HG03432 (cell line): ENCODE results near the gene MUC12.
"Not testable (repeated sequence)": the region's sequence is repeated elsewhere in the genome, so short reads cannot be mapped to it uniquely, and the experiment has no call there.

Experiments used
- ATAC-seq: cut with Tn5 transposase; IDR thresholded peaks from one replicate; pipeline ENCODE4 v1.9.1; 2021; ENCODE audit warnings: mild to moderate bottlenecking, moderate library complexity; ENCODE audit not compliant: unreplicated experiment

The MUC12 gene

DNA sequence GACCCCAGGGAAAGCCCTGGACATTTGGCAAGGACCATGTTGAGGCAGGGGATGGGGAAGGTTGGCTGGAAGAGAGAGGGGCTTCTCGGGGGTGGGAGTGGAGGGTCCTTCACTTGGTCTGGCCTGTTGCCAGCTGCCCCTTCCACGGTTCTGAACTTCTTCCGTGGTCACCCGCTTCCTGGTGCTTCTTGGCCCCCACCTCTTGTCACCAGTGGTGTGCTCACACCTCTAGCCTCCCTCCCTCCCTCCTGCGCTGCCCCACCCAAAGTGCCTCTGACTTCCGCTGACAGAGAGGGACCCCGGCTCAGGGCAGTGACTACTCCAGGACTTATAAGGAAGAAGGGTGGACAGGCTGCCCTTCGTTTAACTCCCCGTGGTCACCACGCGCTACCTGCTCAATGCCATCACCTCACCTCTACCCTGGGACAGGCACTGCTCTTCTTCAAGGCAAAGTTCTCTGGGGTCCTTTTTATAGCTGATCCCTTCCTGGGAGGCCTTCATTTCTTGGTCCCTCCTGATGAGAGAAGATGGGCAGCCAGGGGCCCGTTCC, at the start of gene MUC12:
Gene MUC12, plus strand, starts transcription at position 500 of the 550 bp plus-strand sequence. CDS start 58 bp downstream, outside the sequence.
- ATAC-seq = no peak

DNA sequence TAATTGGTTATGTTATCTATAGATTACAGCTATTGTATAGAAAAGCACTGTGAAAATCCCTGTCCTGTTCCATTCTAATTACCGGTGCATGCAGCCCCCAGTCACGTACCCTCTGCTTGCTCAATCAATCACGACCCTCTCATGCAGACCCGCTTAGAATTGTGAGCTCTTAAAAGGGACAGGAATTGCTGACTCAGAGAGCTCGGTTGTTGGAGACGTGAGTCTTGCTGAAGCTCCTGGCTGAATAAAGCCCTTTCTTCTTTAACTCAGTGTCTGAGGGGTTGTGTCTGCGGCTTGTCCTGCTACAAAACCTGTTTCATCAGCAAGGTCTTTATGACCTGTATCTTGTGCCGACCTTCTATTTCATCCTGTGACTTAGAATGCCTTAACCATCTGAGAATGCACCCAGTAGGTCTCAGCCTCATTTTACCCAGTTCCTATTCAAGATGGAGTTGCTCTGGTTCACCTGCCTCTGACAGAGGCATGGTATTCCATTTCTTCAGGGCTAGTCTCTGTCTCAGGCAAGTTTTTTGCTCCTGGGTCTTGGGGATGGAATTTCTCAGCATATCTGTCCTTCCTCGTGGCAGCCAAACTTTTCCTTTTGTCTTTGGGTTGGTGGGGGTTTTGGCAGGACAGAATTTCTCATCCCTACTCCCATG, 49.5 kb upstream of the MUC12 start:
- ATAC-seq = not testable (repeated sequence)

DNA sequence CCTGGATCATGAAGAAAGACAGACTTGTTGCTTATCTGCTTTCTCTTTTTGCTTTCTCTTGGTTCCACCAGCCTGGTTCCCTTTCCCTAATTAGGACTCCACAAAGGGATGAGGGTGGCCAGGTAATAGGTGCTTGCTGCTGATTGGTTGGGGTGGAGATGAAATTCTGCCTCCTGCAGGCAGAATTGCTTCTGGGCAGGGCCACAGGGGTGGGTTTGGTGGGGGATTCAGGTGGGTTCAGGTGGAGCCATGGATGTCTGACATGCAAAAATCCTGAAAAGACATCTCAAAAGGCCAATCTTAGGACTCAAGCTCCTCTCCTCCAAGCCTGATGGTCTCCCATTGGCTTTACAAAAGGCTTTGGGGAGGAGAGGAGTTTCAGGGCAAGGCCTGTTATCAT, 48.3 kb upstream of the MUC12 start:
- ATAC-seq = no peak

- not testable (repeated sequence) for ATAC-seq
Observed at GRCh38 chr7:100923616-100924015, 45.7 kb upstream of the MUC12 start.

DNA sequence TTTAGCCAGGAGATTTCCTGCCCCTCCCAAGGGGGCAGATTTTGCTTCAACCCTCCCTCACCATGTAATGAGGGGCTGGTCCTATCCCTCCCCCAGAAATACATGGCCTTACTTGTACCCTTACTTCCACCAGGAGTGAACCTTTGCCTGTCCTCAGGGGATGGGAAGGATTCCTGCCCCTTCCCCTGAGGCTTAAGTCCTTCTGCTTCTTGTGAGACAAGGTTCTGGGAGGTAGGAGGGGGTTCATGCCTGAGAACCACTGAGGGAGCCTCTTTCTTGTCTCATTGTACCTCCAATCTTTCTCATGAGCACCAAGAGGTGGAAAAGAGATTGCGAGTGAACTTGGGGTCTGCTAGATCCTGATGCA, 39.6 kb upstream of the MUC12 start:
- ATAC-seq = no peak

GRCh38 chr7:100933734-100934133, 35.6 kb upstream of the MUC12 start:
- no peak for ATAC-seq

- not testable (repeated sequence) for ATAC-seq
Observed at GRCh38 chr7:100935381-100935780, 34.0 kb upstream of the MUC12 start.

GRCh38 chr7:100936167-100936566, 33.2 kb upstream of the MUC12 start:
- ATAC-seq = not testable (repeated sequence)

GRCh38 chr7:100942045-100942774, 27.2 kb upstream of the MUC12 start:
- no peak for ATAC-seq

DNA sequence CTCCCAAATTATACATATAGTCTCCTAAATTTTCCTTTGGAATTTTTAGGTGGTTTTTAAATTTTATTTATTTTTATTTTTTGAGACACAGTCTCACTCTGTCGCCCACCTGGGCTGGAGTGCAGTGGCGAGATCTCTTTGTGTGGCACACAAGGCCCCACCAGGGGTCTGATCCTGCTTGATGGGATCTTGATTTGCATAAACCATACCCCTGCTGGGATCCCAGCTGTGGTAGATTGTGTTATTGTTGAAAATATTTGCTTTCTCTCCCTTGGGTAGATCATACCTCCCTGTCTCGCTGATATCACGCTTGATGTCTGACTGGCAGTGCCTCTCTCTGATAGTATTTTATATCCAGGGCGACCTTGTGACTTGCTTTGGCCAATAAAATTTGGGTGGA, 25.7 kb upstream of the MUC12 start:
- ATAC-seq = no peak

DNA sequence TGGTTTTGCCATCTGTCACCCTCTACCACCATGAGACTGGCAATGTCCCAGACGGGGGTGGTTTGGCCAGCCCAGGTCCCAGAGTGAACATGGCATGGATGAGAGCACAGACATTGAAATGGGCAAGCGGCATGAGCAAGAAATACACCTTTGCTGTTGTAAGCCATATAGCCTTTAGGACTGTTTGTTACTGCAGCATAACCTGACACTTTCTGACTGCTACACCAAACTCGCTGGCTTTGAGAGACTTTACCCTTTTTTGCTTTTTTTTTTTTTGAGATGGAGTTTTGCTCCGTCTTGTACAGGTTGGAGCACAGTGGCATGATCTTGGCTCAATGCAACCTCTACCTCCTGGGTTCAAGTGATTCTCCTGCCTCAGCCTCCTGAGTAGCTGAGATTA, 25.2 kb upstream of the MUC12 start:
- no peak for ATAC-seq

DNA sequence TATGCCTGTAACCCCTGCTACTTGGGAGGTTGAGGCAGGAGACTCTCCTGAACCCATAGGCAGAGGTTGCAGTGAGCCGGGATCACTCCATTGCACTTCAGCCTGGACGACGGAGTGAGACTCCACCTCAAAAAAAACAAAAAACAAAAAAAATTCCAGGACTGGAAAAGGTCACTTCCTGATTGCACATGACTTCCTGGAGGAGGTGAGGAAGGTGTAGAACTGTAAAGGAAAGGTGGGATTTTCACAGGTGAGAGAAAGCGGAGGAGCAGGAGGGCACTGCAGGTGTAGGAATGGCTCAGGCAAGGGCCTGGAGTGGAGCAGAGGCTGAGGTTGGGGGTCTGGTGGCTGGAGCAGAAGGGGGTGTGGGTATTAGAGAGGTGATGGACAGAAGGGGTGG, 23.3 kb upstream of the MUC12 start:
- no peak for ATAC-seq

GRCh38 chr7:100946766-100947365, 22.5 kb upstream of the MUC12 start:
- no peak for ATAC-seq

- ATAC-seq = no peak
Observed at GRCh38 chr7:100947792-100948191, 21.6 kb upstream of the MUC12 start.

GRCh38 chr7:100949227-100949932, 20.0 kb upstream of the MUC12 start, which contains the start of gene MUC3A:
Gene MUC3A (plus strand): TSS chr7:100949534. CDS start chr7:100949625, 91 bp downstream.
- ATAC-seq = no peak

GRCh38 chr7:100949933-100950443, 19.4 kb upstream of the MUC12 start:
- no peak for ATAC-seq

GRCh38 chr7:100951172-100951571, 18.2 kb upstream of the MUC12 start:
- no peak for ATAC-seq

DNA sequence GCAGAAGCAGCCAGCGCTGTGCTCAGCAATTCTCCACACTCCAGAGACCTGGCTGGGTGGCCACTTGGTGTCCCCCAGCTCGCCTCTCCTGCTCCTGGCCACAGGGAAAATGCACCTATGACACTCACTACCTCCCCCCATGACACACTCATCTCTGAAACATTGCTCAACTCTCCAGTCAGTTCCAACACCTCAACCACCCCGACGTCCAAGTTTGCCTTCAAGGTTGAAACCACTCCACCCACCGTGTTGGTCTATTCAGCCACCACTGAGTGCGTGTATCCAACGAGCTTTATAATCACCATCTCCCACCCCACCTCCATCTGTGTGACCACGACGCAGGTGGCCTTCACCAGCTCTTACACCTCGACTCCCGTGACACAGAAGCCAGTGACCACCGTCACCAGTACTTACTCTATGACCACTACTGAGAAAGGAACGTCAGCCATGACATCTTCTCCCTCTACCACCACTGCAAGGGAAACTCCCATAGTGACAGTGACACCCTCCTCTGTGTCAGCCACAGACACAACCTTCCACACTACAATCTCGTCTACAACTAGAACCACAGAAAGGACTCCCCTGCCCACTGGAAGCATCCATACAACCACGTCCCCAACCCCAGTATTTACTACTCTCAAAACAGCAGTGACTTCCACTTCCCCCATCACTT, 17.3 kb upstream of the MUC12 start:
- no peak for ATAC-seq

DNA sequence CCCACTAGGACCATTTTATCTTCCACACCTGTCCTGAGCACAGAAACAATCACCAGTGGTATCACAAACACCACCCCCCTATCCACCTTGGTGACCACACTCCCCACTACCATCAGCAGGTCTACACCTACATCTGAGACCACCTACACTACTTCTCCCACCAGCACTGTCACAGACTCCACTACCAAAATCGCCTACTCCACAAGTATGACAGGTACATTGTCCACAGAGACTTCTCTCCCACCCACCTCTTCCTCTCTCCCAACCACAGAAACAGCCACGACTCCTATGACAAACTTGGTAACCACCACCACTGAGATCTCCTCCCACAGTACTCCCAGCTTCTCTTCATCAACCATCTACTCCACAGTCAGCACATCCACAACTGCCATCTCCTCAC, 16.7 kb upstream of the MUC12 start:
- ATAC-seq = no peak

- no peak for ATAC-seq
Observed at GRCh38 chr7:100957832-100958421, 11.4 kb upstream of the MUC12 start.
